22Rv1 (cell line): Measurements from ENCODE around the gene USP28.
"Not testable (repeated sequence)": the region's sequence is repeated elsewhere in the genome, so short reads cannot be mapped to it uniquely, and the experiment has no call there.

Experiments used
- ZFX ChIP-seq: fragments of 450-650 bp; IDR thresholded peaks from 2 replicates; pipeline ENCODE4 v1.6.1; 2017; ENCODE audit warnings: antibody characterized with exemption, borderline replicate concordance
- TF ChIP-seq, protein P1 (sequence below): fragments of 450-650 bp; IDR thresholded peaks from 2 replicates; pipeline ENCODE4 v1.5.1; 2017; ENCODE audit warnings: mild to moderate bottlenecking

DNA sequence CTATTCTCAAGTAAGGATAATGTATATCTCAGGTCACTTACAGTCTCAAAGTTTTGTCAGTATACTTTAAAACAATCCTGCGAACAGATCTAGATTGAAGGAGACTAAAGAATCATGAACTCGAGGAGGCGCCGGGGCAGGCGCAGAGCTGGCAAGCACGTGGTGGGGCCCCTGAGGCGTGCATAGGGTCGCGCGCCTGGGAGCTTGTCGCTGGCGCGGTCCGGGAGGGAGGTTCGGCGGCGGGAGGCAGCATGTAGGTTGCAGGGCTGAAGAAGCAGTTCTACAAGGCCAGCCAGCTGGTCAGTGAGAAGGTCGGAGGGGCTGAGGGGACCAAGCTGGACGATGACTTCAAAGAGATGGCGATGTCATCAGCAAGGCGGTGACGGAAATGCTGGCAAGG lies 86.4 kb downstream of the USP28 start:
- TF ChIP-seq, protein P1, sequence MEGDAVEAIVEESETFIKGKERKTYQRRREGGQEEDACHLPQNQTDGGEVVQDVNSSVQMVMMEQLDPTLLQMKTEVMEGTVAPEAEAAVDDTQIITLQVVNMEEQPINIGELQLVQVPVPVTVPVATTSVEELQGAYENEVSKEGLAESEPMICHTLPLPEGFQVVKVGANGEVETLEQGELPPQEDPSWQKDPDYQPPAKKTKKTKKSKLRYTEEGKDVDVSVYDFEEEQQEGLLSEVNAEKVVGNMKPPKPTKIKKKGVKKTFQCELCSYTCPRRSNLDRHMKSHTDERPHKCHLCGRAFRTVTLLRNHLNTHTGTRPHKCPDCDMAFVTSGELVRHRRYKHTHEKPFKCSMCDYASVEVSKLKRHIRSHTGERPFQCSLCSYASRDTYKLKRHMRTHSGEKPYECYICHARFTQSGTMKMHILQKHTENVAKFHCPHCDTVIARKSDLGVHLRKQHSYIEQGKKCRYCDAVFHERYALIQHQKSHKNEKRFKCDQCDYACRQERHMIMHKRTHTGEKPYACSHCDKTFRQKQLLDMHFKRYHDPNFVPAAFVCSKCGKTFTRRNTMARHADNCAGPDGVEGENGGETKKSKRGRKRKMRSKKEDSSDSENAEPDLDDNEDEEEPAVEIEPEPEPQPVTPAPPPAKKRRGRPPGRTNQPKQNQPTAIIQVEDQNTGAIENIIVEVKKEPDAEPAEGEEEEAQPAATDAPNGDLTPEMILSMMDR: not testable (repeated sequence)
- TF ChIP-seq ZFX: not testable (repeated sequence)
